Liver (tissue), 3 donors: Measurements from ENCODE around the gene HUWE1.

Source experiments
- EGR1 ChIP-seq, 2 donors: IDR thresholded peaks; 2 replicates each; pipeline ENCODE4 v1.6.1; 2016 to 2018; ENCODE audit warnings: antibody characterized with exemption in 2 of 2, low read depth in 2 of 2
- GABPA ChIP-seq, 2 donors: IDR thresholded peaks in 1 of 2; conservative IDR thresholded peaks in 1 of 2; 2 replicates each; pipeline ENCODE4 v1.6.1; 2016; ENCODE audit warnings: antibody characterized with exemption in 2 of 2, mild to moderate bottlenecking in 1 of 2, moderate library complexity in 1 of 2
- MAX ChIP-seq: IDR thresholded peaks from 2 replicates; pipeline ENCODE4 v1.6.1; 2016; ENCODE audit warnings: antibody characterized with exemption
- RXRA ChIP-seq, 2 donors: IDR thresholded peaks; 2 replicates each; pipeline ENCODE4 v1.6.1; 2017 to 2018; ENCODE audit warnings: antibody characterized with exemption in 2 of 2, mild to moderate bottlenecking in 1 of 2
- TAF1 ChIP-seq: conservative IDR thresholded peaks from 2 replicates; pipeline ENCODE4 v1.6.1; 2016; ENCODE audit warnings: antibody characterized with exemption, mild to moderate bottlenecking
- TF ChIP-seq, protein P1 (sequence below): fragments of 150-350 bp; IDR thresholded peaks from 2 replicates; pipeline ENCODE4 v1.5.1; 2017; ENCODE audit warnings: improper control_type of control experiment, low read depth, low read length; ENCODE audit not compliant: missing input control
- TF ChIP-seq, protein P2 (sequence below): IDR thresholded peaks from 2 replicates; pipeline ENCODE4 v1.6.1; 2016; ENCODE audit warnings: antibody characterized with exemption, mild to moderate bottlenecking
- TF ChIP-seq, protein P3 (sequence below): IDR thresholded peaks from 2 replicates; pipeline ENCODE4 v1.6.1; 2016; ENCODE audit warnings: antibody characterized with exemption
- donor health status: healthy.
- donor health status: healthy.

GRCh38 chrX:53622431-53622830, 64.1 kb downstream of the HUWE1 start:
- TF ChIP-seq, protein P1, sequence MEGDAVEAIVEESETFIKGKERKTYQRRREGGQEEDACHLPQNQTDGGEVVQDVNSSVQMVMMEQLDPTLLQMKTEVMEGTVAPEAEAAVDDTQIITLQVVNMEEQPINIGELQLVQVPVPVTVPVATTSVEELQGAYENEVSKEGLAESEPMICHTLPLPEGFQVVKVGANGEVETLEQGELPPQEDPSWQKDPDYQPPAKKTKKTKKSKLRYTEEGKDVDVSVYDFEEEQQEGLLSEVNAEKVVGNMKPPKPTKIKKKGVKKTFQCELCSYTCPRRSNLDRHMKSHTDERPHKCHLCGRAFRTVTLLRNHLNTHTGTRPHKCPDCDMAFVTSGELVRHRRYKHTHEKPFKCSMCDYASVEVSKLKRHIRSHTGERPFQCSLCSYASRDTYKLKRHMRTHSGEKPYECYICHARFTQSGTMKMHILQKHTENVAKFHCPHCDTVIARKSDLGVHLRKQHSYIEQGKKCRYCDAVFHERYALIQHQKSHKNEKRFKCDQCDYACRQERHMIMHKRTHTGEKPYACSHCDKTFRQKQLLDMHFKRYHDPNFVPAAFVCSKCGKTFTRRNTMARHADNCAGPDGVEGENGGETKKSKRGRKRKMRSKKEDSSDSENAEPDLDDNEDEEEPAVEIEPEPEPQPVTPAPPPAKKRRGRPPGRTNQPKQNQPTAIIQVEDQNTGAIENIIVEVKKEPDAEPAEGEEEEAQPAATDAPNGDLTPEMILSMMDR, result no peak
- TF ChIP-seq RXRA (IDR thresholded peaks at IDR 0.05) (no peak), MAX (no peak), EGR1 (IDR thresholded peaks at IDR 0.05; ENCODE audit: low read depth in 2 of 2) (no peak), GABPA (IDR thresholded peaks at IDR 0.05 in 1 of 2, conservative IDR thresholded peaks at IDR 0.05 in 1 of 2) (no peak), TAF1 (no peak)
- TF ChIP-seq, protein P2, sequence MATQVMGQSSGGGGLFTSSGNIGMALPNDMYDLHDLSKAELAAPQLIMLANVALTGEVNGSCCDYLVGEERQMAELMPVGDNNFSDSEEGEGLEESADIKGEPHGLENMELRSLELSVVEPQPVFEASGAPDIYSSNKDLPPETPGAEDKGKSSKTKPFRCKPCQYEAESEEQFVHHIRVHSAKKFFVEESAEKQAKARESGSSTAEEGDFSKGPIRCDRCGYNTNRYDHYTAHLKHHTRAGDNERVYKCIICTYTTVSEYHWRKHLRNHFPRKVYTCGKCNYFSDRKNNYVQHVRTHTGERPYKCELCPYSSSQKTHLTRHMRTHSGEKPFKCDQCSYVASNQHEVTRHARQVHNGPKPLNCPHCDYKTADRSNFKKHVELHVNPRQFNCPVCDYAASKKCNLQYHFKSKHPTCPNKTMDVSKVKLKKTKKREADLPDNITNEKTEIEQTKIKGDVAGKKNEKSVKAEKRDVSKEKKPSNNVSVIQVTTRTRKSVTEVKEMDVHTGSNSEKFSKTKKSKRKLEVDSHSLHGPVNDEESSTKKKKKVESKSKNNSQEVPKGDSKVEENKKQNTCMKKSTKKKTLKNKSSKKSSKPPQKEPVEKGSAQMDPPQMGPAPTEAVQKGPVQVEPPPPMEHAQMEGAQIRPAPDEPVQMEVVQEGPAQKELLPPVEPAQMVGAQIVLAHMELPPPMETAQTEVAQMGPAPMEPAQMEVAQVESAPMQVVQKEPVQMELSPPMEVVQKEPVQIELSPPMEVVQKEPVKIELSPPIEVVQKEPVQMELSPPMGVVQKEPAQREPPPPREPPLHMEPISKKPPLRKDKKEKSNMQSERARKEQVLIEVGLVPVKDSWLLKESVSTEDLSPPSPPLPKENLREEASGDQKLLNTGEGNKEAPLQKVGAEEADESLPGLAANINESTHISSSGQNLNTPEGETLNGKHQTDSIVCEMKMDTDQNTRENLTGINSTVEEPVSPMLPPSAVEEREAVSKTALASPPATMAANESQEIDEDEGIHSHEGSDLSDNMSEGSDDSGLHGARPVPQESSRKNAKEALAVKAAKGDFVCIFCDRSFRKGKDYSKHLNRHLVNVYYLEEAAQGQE, result no peak
- TF ChIP-seq, protein P3, sequence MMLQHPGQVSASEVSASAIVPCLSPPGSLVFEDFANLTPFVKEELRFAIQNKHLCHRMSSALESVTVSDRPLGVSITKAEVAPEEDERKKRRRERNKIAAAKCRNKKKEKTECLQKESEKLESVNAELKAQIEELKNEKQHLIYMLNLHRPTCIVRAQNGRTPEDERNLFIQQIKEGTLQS, result no peak
